Activated naive CD8-positive, alpha-beta T cell treated with anti-CD3 and anti-CD28 coated beads, Interleukin-2, amount 10 ng/mL, durations not matched to agents 7 days and 5 days (primary cell): ENCODE results near the gene FXYD7. TPM values are rescaled to one million over a fixed set of nuclear protein-coding genes. Genes with fewer than 3 reads are reported as not detected.
A peak's percentile ranks its signal among the peaks of the same experiment; 100 is the strongest.
"Not testable (repeated sequence)": the region's sequence is repeated elsewhere in the genome, so short reads cannot be mapped to it uniquely, and the experiment has no call there.

Source experiments
- ATAC-seq: fragments of 150-1000 bp; cut with Tn5 transposase; one replicate; pipeline ENCODE4 v1.10.0; 2021; ENCODE audit warnings: low read depth, moderate library complexity
- POLR2A ChIA-PET: fragments of 350-600 bp; sonication (Branson Sonifier 250); formaldehyde crosslinking; loops from one replicate; lab custom pipeline; 2021; ENCODE audit warnings: antibody characterized with exemption; lab: Charles Lee
- DNase-seq: peaks from one replicate; pipeline ENCODE4 v3.0.0; 2021
- H3K27ac Mint-ChIP-seq: one replicate; pipeline ENCODE4 v1.8.0; 2022; ENCODE audit warnings: mild to moderate bottlenecking, mixed read lengths
- H3K27me3 Mint-ChIP-seq: one replicate; pipeline ENCODE4 v1.8.0; 2022; ENCODE audit warnings: mild to moderate bottlenecking, moderate library complexity, mixed read lengths
- H3K36me3 Mint-ChIP-seq: one replicate; pipeline ENCODE4 v1.8.0; 2021; ENCODE audit warnings: mild to moderate bottlenecking, mixed read lengths
- H3K4me1 Mint-ChIP-seq: one replicate; pipeline ENCODE4 v1.8.0; 2021; ENCODE audit warnings: mixed read lengths
- H3K4me3 Mint-ChIP-seq: one replicate; pipeline ENCODE4 v1.8.0; 2022; ENCODE audit warnings: mild to moderate bottlenecking, moderate library complexity, mixed read lengths
- H3K9me3 Mint-ChIP-seq: one replicate; pipeline ENCODE4 v1.8.0; 2021; ENCODE audit warnings: mixed read lengths
- total RNA-seq, 2 experiments: library from RNA; stranded (reverse); gene quantifications; one replicate each; pipeline ENCODE4 v1.2.3, GENCODE V29; 2021

The FXYD7 gene
- total RNA-seq, 2 experiments from 2014 or later = 5.3 to 6.5 TPM

- no peak for DNase-seq
- Mint-ChIP-seq H3K27me3 (peaks cover 9% of the 10 kb centered on the region), H3K4me3 (no peak overlapping the region), H3K27ac (peak overlapping the region; percentile 21), H3K36me3 (peaks cover 8% of the 10 kb centered on the region), H3K4me1 (peaks cover 26% of the 10 kb centered on the region), H3K9me3 (no peaks in the 10 kb centered on the region)
- POLR2A ChIA-PET = interaction anchor here (0.6 kb wide), 1 partner anchor 8 kb away, joined by 3 read pairs; no protein-coding TSS in a partner anchor
- no peak for ATAC-seq
These were observed 8.4 kb downstream of the FXYD7 start for GRCh38 chr19:35151273-35152065.

- not testable (repeated sequence) for H3K27me3 Mint-ChIP-seq, H3K27ac Mint-ChIP-seq, DNase-seq, ATAC-seq, H3K9me3 Mint-ChIP-seq
- POLR2A ChIA-PET = interaction anchor here (0.6 to 3.2 kb wide), 11 partner anchors 12 to 112 kb away, joined by 3 to 40 read pairs (median 10); no protein-coding TSS in a partner anchor
- H3K4me1 Mint-ChIP-seq = peaks cover 30% of the 10 kb centered on the region
- peaks cover 19% of the 10 kb centered on the region for H3K36me3 Mint-ChIP-seq
- peak overlapping the region; percentile 98 for H3K4me3 Mint-ChIP-seq
These were observed 10.1 kb downstream of the FXYD7 start for GRCh38 chr19:35153129-35153522.

- H3K27me3 Mint-ChIP-seq = peaks cover 9% of the 10 kb centered on the region
- peak overlapping the region; percentile 93 for H3K27ac Mint-ChIP-seq
- POLR2A ChIA-PET = interaction anchor here (0.6 to 3.2 kb wide), 19 partner anchors 8 to 158 kb away, joined by 3 to 40 read pairs (median 5); no protein-coding TSS in a partner anchor
- DNase-seq (peak; percentile 82), ATAC-seq (peak; percentile 66)
- peaks cover 27% of the 10 kb centered on the region for H3K36me3 Mint-ChIP-seq
- H3K9me3 Mint-ChIP-seq = no peaks in the 10 kb centered on the region
- H3K4me3 Mint-ChIP-seq = peak overlapping the region; percentile 98
- peaks cover 34% of the 10 kb centered on the region for H3K4me1 Mint-ChIP-seq
These were observed 10.9 kb downstream of the FXYD7 start for GRCh38 chr19:35153701-35154524.

- peaks cover 36% of the 10 kb centered on the region for H3K36me3 Mint-ChIP-seq
- H3K9me3 Mint-ChIP-seq = no peaks in the 10 kb centered on the region
- ATAC-seq (peak; percentile 69), DNase-seq (peak; percentile 75)
- peaks cover 9% of the 10 kb centered on the region for H3K27me3 Mint-ChIP-seq
- H3K4me3 Mint-ChIP-seq = peak within 1 kb of the TSS; percentile 98
- POLR2A ChIA-PET = interaction anchor here (0.6 to 3.2 kb wide), 16 partner anchors 8 to 158 kb away, joined by 3 to 40 read pairs (median 5); no protein-coding TSS in a partner anchor
- peaks cover 38% of the 10 kb centered on the region for H3K4me1 Mint-ChIP-seq
- H3K27ac Mint-ChIP-seq = peak within 1 kb of the TSS; percentile 93
These were observed 11.7 kb downstream of the FXYD7 start, which contains the start of gene FXYD5 for GRCh38 chr19:35154525-35155406. TSS of gene FXYD5 (plus strand) at chr19:35154735. CDS start at chr19:35155551, 816 bp downstream.

DNA sequence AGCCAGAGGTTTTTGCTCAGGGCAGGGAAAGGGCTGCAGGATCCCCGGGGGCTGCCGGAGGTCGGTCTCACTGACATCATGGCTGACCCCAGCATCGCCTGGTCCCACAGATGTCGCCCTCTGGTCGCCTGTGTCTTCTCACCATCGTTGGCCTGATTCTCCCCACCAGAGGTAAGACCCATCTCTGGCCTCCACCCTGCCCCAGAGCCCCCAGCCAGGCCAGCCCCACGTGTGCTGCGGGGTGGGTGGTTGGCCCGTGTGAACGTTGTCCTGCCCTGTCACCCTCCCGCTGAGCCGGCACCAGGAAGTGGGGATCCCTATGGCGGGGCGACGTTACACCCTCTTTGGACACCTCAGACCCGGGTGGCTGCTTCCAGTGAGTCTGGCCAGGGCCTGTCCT lies 12.4 kb downstream of the FXYD7 start:
- Mint-ChIP-seq H3K27me3 (peaks cover 9% of the 10 kb centered on the region), H3K4me3 (peak overlapping the region; percentile 98), H3K4me1 (peaks cover 38% of the 10 kb centered on the region), H3K36me3 (peaks cover 42% of the 10 kb centered on the region), H3K27ac (peak overlapping the region; percentile 93), H3K9me3 (no peaks in the 10 kb centered on the region)
- DNase-seq = peak; percentile 60
- peak; percentile 22 for ATAC-seq
- POLR2A ChIA-PET = interaction anchor here (1.8 to 3.2 kb wide), 5 partner anchors 7 to 56 kb away, joined by 5 to 40 read pairs (median 19); no protein-coding TSS in a partner anchor

GRCh38 chr19:35155981-35156672 lies 13.1 kb downstream of the FXYD7 start:
- H3K9me3 Mint-ChIP-seq = peaks cover 3% of the 10 kb centered on the region

GRCh38 chr19:35156673-35157014 lies 13.6 kb downstream of the FXYD7 start:
- DNase-seq = no peak
- POLR2A ChIA-PET = no interaction called here
- H3K36me3 Mint-ChIP-seq = peaks cover 53% of the 10 kb centered on the region
- peaks cover 6% of the 10 kb centered on the region for H3K9me3 Mint-ChIP-seq
- H3K27ac Mint-ChIP-seq = peak overlapping the region; percentile 93
- peaks cover 8% of the 10 kb centered on the region for H3K27me3 Mint-ChIP-seq
- peaks cover 36% of the 10 kb centered on the region for H3K4me1 Mint-ChIP-seq
- peak overlapping the region; percentile 98 for H3K4me3 Mint-ChIP-seq
- ATAC-seq = no peak

More at GRCh38 chr19:35155981-35156672, 13.1 kb downstream of the FXYD7 start:
- Mint-ChIP-seq H3K36me3 (peaks cover 48% of the 10 kb centered on the region), H3K4me1 (peaks cover 36% of the 10 kb centered on the region), H3K27me3 (peaks cover 9% of the 10 kb centered on the region), H3K4me3 (peak overlapping the region; percentile 98), H3K27ac (peak overlapping the region; percentile 93)
- ATAC-seq (no peak), DNase-seq (no peak)
- POLR2A ChIA-PET = interaction anchor here (3.1 to 3.2 kb wide), 2 partner anchors 17 to 55 kb away, joined by 14 to 40 read pairs; no protein-coding TSS in a partner anchor

DNA sequence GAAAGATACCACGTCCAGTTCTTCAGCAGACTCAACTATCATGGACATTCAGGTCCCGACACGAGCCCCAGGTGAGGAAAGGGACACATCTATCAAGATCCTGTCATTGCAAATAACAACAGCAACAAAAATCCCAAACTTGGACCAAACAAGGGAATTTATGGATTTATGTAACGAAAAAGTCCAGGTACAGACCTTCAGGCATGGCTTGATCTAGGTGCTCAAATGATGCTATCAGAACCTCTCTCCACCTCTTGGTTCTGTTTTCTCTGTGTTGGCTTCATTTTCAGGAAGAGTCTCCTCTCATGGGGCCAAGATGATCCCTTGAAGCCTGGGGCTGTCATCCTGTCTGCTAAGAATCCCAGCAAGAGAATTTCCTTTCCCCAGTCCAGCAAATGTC lies 14.4 kb downstream of the FXYD7 start:
- H3K4me1 Mint-ChIP-seq = peaks cover 36% of the 10 kb centered on the region
- no peak overlapping the region for H3K27ac Mint-ChIP-seq
- peak overlapping the region; percentile 43 for H3K4me3 Mint-ChIP-seq
- POLR2A ChIA-PET = interaction anchor here (0.9 kb wide), 1 partner anchor 9 kb away, joined by 4 read pairs; no protein-coding TSS in a partner anchor
- H3K27me3 Mint-ChIP-seq = peaks cover 4% of the 10 kb centered on the region
- H3K9me3 Mint-ChIP-seq = peaks cover 11% of the 10 kb centered on the region
- peaks cover 61% of the 10 kb centered on the region for H3K36me3 Mint-ChIP-seq
- ATAC-seq (no peak), DNase-seq (no peak)

GRCh38 chr19:35159606-35160005 lies 16.6 kb downstream of the FXYD7 start:
- peaks cover 83% of the 10 kb centered on the region for H3K36me3 Mint-ChIP-seq
- H3K4me3 Mint-ChIP-seq = no peak overlapping the region
- H3K9me3 Mint-ChIP-seq = peaks cover 20% of the 10 kb centered on the region
- H3K27me3 Mint-ChIP-seq = no peaks in the 10 kb centered on the region
- H3K27ac Mint-ChIP-seq = no peak overlapping the region
- POLR2A ChIA-PET = interaction anchor here (0.8 to 1.7 kb wide), 3 partner anchors 9 to 18 kb away, joined by 3 to 5 read pairs (median 3); no protein-coding TSS in a partner anchor
- DNase-seq (no peak), ATAC-seq (no peak)
- peaks cover 27% of the 10 kb centered on the region for H3K4me1 Mint-ChIP-seq

- no peak overlapping the region for H3K4me3 Mint-ChIP-seq
- peaks cover 30% of the 10 kb centered on the region for H3K4me1 Mint-ChIP-seq
- no peak overlapping the region for H3K27ac Mint-ChIP-seq
- DNase-seq (no peak), ATAC-seq (no peak)
- no peaks in the 10 kb centered on the region for H3K27me3 Mint-ChIP-seq
- H3K36me3 Mint-ChIP-seq = peaks cover 93% of the 10 kb centered on the region
- POLR2A ChIA-PET = interaction anchor here (1.0 to 1.4 kb wide), 2 partner anchors 19 to 20 kb away, joined by 3 read pairs; no protein-coding TSS in a partner anchor
- peaks cover 25% of the 10 kb centered on the region for H3K9me3 Mint-ChIP-seq
These were observed 17.8 kb downstream of the FXYD7 start for GRCh38 chr19:35160629-35161433.

DNA sequence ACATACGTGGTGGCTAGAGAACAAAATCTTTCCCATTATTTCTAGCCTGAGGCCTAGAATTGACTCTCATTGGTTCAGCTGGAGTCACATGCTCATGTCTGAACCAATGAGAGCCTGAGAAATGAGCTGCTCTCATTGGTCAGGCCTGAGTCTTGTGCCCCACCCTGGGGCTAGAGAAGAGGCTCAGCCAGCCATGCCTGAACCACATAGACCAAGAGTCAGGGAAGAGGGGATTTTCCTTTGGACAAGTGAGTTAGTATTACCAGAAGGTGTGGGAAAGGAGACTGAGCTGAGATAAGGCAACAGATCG lies 18.3 kb downstream of the FXYD7 start:
- Mint-ChIP-seq H3K27me3 (no peaks in the 10 kb centered on the region), H3K9me3 (peaks cover 28% of the 10 kb centered on the region), H3K4me3 (no peak overlapping the region), H3K36me3 (peaks cover 93% of the 10 kb centered on the region), H3K4me1 (peaks cover 28% of the 10 kb centered on the region), H3K27ac (no peak overlapping the region)
- no peak for DNase-seq
- ATAC-seq = no peak
- POLR2A ChIA-PET = interaction anchor here (1.0 kb wide), 1 partner anchor 18 kb away, joined by 3 read pairs; no protein-coding TSS in a partner anchor
